ENCODE data around the gene ARNT2. TPM values are rescaled to one million over a fixed set of nuclear protein-coding genes. Genes with fewer than 3 reads are reported as not detected.
A peak's percentile ranks its signal among the peaks of the same experiment; 100 is the strongest.

Gene ARNT2
- total and polyA plus RNA-seq, 2 of the 13 experiments (the other 11 are each of a cell fraction or from before 2014, with no cell fraction given), result 0.69 to 1.7 TPM

GRCh38 chr15:80480171-80480811, 76.1 kb downstream of the ARNT2 start:
- in situ Hi-C loops (cut with HindIII; ENCODE audit: extremely low pct_ligation_motif_present, low pct_unique_long_range_greater_than_20kb), result no loop called here
- ChIA-PET POLR2A (no interaction called here), CTCF (ENCODE audit: low intra/inter-chr PET ratio, low total read pairs) (no interaction called here)
- Histone ChIP-seq H3K27ac (ENCODE audit: extremely low read length, insufficient read depth, low read length) (no peak overlapping the region), H2AFZ (ENCODE audit: low read length) (no peak overlapping the region), H3K27me3 (ENCODE audit: control insufficient read depth in 1 of 2, insufficient read depth in 2 of 2, low read length in 2 of 2) (no peaks in the 10 kb centered on the region; a peak in 2 of 5 replicates), H3K4me1 (ENCODE audit: insufficient read depth, low read length) (peaks cover 36% of the 10 kb centered on the region), H3K4me3 (replicated peaks in 1 of 3; ENCODE audit: insufficient read depth in 1 of 3, low read depth in 2 of 3, low read length in 3 of 3) (peak overlapping the region in 1 of 3 experiments; percentile 3; a peak in 1 of 6 replicates), H3K36me3 (replicated peaks in 1 of 2; ENCODE audit: control insufficient read depth in 1 of 2, insufficient read depth in 2 of 2, low read length in 2 of 2) (no peaks in the 10 kb centered on the region), H4K20me1 (ENCODE audit: insufficient read depth, low read length) (no peaks in the 10 kb centered on the region), H3K4me2 (ENCODE audit: low read depth, low read length) (peak overlapping the region; percentile 32; the same call in 1 of the 2 replicates), H3K9ac (ENCODE audit: insufficient read depth, low read depth, low read length) (no peak overlapping the region), H3K79me2 (ENCODE audit: insufficient read depth, low read length) (no peaks in the 10 kb centered on the region), H3K9me3 (ENCODE audit: low read length) (peaks cover 7% of the 10 kb centered on the region; the same call in 1 of the 2 replicates)
- DNase-seq (ENCODE audit: low spot score) (peak; percentile 15), ATAC-seq (peak; percentile 82), FAIRE-seq (no peak)
- intact Hi-C loops (cut with micrococcal nuclease; ENCODE audit: unreplicated experiment), result no loop called here
- TF ChIP-seq HNF4A (CRISPR knock-in tag; IDR thresholded peaks at IDR 0.05), result peak; percentile 17; the same call in 1 of the 2 replicates
- TF ChIP-seq ZNF768 (CRISPR knock-in tag; IDR thresholded peaks at IDR 0.05), result peak; percentile 80; the same call in 1 of the 2 replicates
- TF ChIP-seq ZNF687 (CRISPR knock-in tag; IDR thresholded peaks at IDR 0.05), result peak; percentile 29; the same call in 1 of the 2 replicates
- TF ChIP-seq THRA (CRISPR knock-in tag; IDR thresholded peaks at IDR 0.05; ENCODE audit: borderline replicate concordance), result peak; percentile 58; the same call in 1 of the 2 replicates
- TF ChIP-seq ZNF33B (CRISPR knock-in tag; IDR thresholded peaks at IDR 0.05), result no peak
- no peak for TF ChIP-seq TP53 (CRISPR knock-in tag; conservative IDR thresholded peaks at IDR 0.05)
- peak; percentile 73 for TF ChIP-seq SIX1 (CRISPR knock-in tag; IDR thresholded peaks at IDR 0.05; ENCODE audit: borderline replicate concordance)
- TF ChIP-seq SIX4 (CRISPR knock-in tag; IDR thresholded peaks at IDR 0.05), result peak; percentile 37; the same call in 1 of the 2 replicates
- 35% methylated on average over 4 of the region's 6 CpGs for WGBS (ENCODE audit: low lambda C conversion rate)
- no TSS peak for BruUV-seq (replicated peaks)

Measured in HepG2 (cell line).